Left ventricle myocardium superior (tissue), 1 donor: ENCODE data around the gene OBSL1. TPM values are rescaled to one million over a fixed set of nuclear protein-coding genes. Genes with fewer than 3 reads are reported as not detected.

Experiments used
- ATAC-seq: fragments of 200-7000 bp; cut with Tn5 transposase; one replicate; pipeline ENCODE4 v1.9.1; 2020; ENCODE audit warnings: mild to moderate bottlenecking, moderate library complexity
- DNase-seq: peaks from one replicate; pipeline ENCODE4 v3.0.0-alpha.2; 2020
- intact Hi-C: fragments of 100-400 bp; cut with micrococcal nuclease; formaldehyde crosslinking; loops from one replicate; pipeline ENCODE4 v1.11.0; 2022
- total RNA-seq: library from RNA; stranded (reverse); fragmentation: NEBNext Ultra II Directional; extraction: Animal tissue kit (Norgen Biotek cat#: 25700); gene quantifications from one replicate; pipeline ENCODE4 v1.2.1, GENCODE V29; 2021
- donor health status: DM: no; HTN: yes; CAD: no; lungs with severe emphysema.

OBSL1 gene
- total RNA-seq, 1 donor from 2014 or later: 190 TPM

GRCh38 chr2:219570194-219570923, 980 bp downstream of the OBSL1 start:
- peak; percentile 31 for ATAC-seq
- intact Hi-C loops: no loop called here

GRCh38 chr2:219569635-219570034, 1.7 kb downstream of the OBSL1 start:
- ATAC-seq: no peak
- intact Hi-C loops: no loop called here
- DNase-seq: no peak

More at GRCh38 chr2:219570194-219570923, 980 bp downstream of the OBSL1 start:
- peak; percentile 70 for DNase-seq

- intact Hi-C loops: no loop called here
- no peak for ATAC-seq
These were observed 2.3 kb downstream of the OBSL1 start for GRCh38 chr2:219569041-219569440.

GRCh38 chr2:219567791-219568361, 3.5 kb downstream of the OBSL1 start:
- ATAC-seq (no peak), DNase-seq (no peak)
- intact Hi-C loops: no loop called here

More at GRCh38 chr2:219569041-219569440, 2.3 kb downstream of the OBSL1 start:
- no peak for DNase-seq

GRCh38 chr2:219567131-219567530, 4.2 kb downstream of the OBSL1 start:
- DNase-seq: no peak
- ATAC-seq: no peak
- intact Hi-C loops: no loop called here

GRCh38 chr2:219566640-219567039, 4.7 kb downstream of the OBSL1 start:
- intact Hi-C loops: no loop called here
- DNase-seq: no peak
- ATAC-seq: no peak

GRCh38 chr2:219565130-219566080, 5.9 kb downstream of the OBSL1 start:
- DNase-seq (no peak), ATAC-seq (no peak)
- intact Hi-C loops: no loop called here

- intact Hi-C loops: no loop called here
- ATAC-seq: no peak
- DNase-seq: no peak
These were observed 7.9 kb downstream of the OBSL1 start for GRCh38 chr2:219563271-219563928.

- ATAC-seq: no peak
- DNase-seq: no peak
- intact Hi-C loops: no loop called here
These were observed 9.0 kb downstream of the OBSL1 start for GRCh38 chr2:219562049-219563020.

GRCh38 chr2:219561179-219562048, 9.9 kb downstream of the OBSL1 start:
- no peak for DNase-seq
- peak; percentile 39 for ATAC-seq
- intact Hi-C loops: no loop called here

GRCh38 chr2:219560893-219561178, 10.5 kb downstream of the OBSL1 start:
- intact Hi-C loops: no loop called here
- DNase-seq (no peak), ATAC-seq (no peak)

- DNase-seq (no peak), ATAC-seq (peak; percentile 14)
- intact Hi-C loops: no loop called here
These were observed 11.1 kb downstream of the OBSL1 start for GRCh38 chr2:219560037-219560892.

GRCh38 chr2:219559156-219559915, 12.0 kb downstream of the OBSL1 start:
- intact Hi-C loops: no loop called here
- ATAC-seq (no peak), DNase-seq (no peak)

GRCh38 chr2:219557791-219558785, 13.3 kb downstream of the OBSL1 start:
- intact Hi-C loops: no loop called here
- ATAC-seq: no peak
- DNase-seq: peak; percentile 23

- intact Hi-C loops: no loop called here
- ATAC-seq (no peak), DNase-seq (peak; percentile 12)
These were observed 14.0 kb downstream of the OBSL1 start for GRCh38 chr2:219557320-219557719.
